GM20431 (cell line): ENCODE measurements around the gene CTNNA3.
"Not testable (repeated sequence)": the region's sequence is repeated elsewhere in the genome, so short reads cannot be mapped to it uniquely, and the experiment has no call there.

Source experiments
- in situ Hi-C: fragments of 300-500 bp; cut with MseI, MboI; formaldehyde crosslinking; loops from one replicate; pipeline ENCODE4 v1.15.0; 2020; ENCODE audit warnings: low sequenced_read_pairs; ENCODE audit not compliant: unreplicated experiment

CTNNA3 gene

DNA sequence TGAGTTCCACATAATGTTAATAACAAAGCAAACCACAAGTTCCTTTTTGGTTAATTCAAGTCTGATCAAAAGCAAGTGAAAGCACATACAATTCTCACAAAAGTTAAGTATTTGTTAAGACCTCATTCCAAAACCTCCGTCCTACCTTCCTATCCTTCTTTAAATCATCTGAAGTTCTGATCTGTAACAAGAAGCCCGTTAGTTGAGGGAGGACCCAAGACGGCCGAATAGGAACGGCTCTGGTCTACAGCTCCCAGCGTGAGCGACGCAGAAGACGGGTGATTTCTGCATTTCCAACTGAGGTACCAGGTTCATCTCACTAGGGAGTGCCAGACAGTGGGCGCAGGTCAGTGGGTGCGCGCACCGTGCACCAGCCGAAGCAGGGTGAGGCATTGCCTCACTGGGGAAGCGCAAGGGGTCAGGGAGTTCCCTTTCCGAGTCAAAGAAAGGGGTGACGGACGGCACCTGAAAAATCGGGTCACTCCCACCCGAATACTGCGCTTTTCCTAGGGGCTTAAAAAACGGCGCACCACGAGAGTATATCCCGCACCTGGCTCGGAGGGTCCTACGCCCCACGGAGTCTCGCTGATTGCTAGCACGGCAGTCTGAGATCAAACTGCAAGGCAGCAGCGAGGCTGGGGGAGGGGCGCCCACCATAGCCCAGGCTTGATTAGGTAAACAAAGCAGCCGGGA lies 309.0 kb downstream of the CTNNA3 start:
- in situ Hi-C loops = not testable (repeated sequence)

DNA sequence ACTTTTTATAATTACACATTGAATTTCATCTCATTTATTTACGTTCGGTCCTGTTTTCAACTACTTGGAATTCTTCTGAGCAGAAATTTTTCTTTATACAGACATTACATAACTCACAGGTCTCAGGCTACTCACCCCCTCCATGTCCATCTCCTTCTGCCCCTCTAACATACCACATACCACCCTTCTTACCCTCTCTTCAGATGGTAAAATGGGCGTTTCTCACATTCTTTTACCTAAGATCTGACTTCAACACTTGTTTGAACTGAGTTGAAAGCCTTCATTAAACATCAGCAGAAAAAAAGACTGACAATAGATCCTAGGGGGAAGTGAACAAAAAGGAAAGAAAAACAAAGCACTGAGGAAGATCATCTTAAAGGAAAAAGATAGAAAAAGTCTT lies 309.7 kb downstream of the CTNNA3 start:
- in situ Hi-C loops = no loop called here

DNA sequence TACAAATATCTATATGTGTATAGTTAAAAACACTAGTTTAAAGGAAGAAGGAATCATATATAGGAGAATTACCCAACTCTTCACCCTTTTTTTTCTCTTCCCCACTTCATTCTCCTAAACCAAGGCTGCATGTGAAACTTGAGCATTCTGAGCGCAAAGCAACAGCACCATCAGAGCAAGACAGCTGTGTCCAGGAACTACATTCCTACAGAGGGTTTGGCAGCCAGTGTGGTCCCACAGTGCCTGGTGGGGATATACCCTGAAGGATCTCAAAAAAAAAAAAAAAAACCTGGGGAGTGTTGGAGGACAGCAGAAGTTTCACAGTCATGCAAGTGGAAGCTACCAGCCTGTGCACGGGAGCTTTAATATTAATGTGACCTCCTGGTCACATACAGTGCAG lies 310.4 kb downstream of the CTNNA3 start:
- in situ Hi-C loops = no loop called here

DNA sequence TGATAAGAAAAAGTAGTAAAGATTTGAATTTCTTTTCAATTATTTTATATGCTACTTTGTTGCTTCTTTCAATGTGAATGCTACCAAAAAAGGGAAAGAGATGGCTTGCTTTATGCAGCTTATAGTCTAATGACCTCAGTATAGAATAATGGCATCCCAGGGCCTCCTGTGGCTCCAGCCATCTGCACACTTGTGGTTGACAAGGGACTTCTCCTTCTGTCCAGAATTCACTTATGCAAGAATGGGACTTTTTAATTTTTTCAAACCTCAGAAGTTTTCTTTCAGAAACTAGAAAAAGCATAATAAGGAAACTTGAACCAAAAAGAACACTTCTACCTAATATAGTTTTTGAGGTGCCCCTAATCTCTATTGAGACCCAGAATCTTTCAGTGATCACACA lies 310.9 kb downstream of the CTNNA3 start:
- in situ Hi-C loops = no loop called here

DNA sequence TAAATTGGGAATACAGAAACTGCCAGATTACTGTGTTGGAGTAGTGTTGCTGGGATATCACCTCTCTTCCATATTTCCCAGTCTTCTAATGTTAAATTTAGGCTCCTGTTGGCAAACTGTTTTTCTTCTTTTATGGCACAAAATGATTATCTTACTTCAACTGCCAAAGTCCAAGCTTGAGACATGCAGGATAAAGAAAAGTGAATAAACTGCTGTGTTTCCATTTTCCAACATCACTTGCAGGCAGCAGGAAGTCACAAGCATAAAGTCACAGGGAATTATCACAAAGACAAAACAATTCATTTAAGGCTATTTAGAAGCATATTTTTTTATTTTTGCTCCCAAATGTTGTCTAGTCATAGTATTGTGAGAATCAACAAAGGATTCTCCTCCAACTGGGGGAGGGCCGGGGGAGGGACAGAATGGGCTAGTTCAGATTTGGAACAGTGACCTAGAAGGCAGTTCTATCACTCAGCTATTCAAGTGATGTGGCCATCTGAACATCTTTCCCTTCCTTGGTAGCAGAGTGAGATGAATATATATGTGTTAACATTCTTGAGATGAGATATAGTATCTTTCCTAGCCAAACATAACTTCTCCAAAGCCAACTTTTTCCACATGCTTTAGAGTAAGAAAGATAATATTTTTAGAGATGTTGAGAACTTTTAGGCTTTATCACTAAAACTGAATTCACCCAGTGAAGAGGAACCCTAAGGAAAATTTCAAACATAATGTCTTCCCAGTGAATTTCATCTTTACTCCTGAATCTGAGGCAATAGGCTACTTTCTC lies 364.7 kb downstream of the CTNNA3 start:
- in situ Hi-C loops = no loop called here

DNA sequence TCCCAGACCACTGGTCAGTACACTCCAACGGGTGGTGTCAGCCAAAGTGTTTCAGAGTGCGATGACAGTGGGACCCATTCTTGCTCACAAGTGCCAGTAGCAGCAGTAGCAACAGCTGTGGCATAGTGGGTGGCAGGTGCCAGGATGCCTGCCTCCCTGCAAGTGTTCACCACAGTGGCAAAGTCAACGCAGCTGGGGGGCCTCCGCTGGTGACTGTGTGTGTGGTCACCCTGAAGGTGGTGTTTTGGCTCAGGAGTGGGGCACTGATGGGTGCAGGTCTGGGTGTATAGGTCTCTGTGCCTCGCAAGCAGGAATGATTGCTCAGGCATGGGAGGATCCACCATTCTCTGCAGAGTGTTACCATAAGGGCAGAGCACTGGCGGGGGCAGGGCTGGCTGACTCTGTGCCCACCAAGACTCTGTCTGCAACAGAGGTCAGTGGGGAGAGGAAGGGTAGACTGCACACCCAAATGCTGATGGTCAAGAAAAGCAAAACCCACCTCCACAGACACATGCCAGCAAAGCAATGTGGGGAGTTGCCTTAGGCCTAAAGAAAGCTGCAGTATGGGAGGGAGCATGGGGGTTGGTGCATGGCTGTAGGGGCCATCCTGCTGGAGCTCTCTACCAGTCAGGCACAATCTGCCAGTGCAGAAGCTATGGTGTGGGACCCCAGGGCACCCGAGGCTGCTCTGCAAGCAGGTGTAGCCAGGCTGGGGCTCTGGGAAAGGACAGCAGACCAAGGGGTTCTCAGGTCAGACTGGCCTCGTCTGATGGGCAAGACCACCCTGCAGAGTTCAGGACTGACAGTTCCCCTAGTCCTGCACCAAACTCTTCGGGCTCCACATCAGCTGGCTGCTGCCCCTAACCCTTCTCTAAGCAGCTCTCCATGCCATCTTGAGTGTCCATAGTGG lies 368.1 kb downstream of the CTNNA3 start:
- in situ Hi-C loops = no loop called here

DNA sequence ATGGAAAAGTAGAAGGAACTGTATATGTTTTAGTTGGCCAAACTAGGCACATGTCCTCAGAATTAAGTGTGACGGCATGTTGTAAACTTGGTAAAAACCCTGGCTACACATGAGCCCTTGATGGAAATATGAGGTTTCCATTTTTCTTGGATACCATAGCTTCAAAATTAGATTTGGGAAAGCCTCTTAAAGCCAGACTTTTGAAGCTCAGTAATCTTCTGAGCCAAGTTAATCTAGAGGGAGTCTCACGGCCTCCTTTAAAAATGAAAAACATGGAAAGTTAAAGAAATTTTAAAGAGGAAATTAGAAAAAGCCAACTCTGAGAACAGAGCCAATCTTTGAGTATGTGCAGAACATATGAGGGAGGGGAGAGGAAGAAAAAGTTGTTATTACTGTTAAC lies 376.0 kb downstream of the CTNNA3 start:
- in situ Hi-C loops = no loop called here

DNA sequence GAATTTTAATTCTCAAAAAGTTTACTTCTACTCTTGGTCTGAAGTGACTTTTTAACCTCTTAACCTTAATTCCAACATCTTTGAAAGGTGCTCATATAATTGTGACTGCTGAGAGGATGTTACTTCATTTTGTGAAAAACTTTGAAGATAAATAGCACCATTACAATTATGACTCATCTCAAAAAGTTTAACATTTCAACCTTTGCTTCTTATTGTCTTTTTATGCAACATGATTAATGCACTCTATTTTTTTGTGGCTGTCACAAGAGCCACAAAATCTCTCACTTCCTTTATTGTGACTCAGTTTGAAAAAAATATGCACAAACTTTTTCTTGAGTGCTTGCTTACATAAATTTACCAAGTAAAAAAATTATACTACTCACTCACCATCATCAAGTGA lies 387.1 kb downstream of the CTNNA3 start:
- in situ Hi-C loops = no loop called here

DNA sequence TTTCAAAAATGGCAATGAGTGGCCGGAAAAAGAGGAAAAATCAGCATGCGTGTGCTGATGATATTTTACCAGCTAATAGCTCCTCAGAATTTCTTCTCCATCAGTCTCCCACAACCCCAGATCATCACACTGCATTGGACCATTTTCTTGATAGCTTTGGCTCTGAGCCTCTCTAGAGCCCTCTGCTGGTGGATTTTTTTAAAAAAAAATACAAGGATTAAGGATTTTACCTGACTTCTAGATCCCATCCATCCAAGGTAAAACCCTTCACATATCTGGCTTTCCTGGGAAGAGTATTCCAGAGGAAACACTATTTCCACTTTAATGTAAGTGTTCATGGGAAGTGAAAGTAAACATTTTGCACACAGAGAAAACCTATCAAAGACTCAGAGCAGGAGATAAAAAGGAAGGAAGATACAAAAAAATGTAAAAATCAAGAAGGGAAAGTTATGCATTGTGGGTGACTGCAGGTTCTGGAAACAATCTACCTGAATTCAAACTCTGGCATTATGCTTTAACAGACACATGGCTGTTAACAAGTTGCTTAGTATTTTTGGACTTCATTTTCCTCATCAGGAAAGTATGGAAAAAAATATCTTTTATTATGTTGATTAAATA lies 389.3 kb downstream of the CTNNA3 start:
- in situ Hi-C loops = no loop called here

DNA sequence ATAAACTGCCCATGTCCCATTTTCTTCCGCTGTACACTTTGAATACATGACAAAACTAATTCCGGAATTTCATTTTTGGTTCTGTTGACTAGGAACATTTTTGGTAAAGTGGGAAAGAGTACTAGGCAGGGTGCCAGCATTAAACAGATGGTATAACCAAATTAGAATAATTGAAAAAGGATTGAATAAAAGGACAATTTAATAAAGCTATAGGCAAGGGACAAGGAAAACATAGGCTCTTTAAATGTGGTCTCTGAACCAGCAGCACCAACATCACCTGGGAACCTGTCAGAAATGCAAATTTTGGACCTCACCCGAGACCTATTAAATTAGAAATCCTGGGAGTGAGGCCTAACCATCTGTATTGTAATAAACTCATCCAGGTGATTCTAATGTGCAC lies 393.3 kb downstream of the CTNNA3 start:
- in situ Hi-C loops = no loop called here

DNA sequence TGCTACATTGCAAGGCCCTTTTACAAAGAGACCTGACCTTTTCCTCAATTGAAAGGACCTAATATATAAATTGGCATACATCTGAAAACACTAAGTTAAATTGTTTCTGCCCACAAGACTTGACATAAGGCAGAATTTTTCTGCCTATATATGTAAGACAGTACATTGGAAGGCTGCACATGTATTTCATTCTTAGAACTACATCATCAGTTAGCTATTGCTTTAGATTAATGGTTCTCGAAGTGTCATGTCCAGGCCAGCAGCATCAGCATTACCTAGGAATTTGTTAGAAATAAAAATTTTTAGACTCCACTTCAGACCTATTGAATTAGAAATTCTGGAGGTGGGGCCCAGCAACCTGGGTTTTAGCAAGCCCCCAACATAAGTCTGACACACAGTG lies 396.2 kb downstream of the CTNNA3 start:
- in situ Hi-C loops = no loop called here

DNA sequence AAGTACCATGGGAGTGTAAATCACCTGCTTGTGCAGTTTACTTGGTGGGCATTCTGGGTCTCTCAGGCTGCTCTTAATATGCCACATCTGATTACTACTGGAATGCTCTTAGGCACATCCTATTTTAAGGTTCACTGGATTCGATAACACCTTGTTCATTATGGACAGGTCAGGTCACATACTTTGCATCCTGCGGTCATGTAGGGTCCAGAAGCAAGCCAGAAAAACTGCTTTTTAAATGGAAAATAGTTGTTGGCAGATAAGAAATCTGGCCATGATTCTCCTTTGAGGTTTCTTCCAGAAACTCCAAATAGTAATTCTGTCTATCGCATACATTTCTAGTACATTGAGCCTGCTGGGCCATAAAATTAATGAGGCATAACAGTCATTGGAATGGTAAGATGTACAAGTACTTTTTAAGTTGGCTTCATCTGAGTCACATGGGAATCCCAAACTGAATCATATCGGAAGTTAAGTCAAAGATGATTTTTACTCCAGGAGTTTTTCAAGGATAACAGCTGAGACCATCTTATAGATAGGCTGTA lies 398.3 kb downstream of the CTNNA3 start:
- in situ Hi-C loops = no loop called here

DNA sequence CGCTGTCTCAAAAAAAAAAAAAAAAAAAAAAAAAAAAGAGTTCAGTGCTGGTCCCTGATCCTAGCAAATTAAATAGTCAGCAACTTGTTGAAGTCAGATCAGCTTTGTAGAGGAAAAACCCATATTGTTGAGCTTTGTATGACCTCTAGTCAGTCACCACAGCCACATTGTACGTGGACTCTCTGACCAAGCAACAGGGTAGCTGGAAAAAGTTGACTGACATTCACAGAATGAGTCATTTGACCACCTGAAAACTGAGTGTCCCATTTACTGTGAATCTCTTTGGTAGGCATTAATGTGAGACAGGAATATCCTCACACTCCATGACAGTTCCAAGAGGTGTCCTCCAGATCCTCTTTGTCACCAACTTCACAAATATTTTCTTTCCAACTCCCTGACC lies 399.1 kb downstream of the CTNNA3 start:
- in situ Hi-C loops = no loop called here

DNA sequence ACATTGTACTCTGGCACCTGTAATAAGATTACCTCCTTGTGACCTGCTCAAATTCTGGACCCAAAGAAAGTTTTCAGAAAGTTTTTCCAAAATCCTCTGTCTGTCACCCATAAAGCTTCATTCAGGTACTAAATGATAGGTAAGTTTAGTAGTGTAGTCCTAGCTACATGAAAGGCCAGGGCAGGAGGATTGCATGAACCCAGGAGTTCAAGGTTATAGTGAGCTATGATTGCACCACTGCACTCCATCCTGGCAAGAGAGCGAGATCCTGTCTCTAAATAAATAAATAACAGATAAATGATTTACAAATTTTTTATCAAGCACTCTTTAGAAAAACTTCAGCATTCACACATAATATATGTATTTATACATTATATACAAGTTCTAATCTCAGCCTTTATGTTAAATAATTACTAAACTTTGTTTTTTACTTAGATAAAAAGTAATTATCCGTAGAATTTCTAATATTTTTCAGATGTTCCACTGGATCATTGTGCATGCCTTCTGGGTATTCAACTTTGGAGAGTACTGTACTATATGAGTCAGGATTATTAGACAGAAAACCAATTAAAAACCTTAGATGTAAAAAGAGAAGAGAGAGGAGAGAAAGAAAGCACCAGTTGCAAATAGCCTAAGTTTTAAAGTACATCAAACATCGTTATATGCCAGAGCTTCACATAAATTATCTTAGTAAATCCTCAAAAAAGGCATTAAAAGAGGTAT lies 407.1 kb downstream of the CTNNA3 start:
- in situ Hi-C loops = no loop called here

DNA sequence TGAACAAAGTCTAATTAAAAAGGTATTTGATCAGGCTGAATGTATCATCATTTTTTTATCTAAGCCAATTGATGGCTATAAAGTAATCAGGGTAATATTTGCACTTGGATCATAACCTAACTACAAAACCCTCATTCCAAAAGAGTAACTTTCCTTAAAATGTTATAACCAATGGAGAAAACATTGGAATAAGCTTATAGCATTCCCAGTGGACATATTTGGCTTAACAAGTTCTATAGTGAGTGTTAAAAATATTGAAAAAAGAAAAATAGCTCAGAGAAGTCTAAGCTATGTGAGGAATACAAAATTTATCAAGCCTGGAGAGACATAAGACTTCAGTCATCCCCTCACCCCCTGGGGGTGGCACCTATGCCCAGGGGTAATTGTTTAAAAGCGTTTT lies 411.4 kb downstream of the CTNNA3 start:
- in situ Hi-C loops = no loop called here

DNA sequence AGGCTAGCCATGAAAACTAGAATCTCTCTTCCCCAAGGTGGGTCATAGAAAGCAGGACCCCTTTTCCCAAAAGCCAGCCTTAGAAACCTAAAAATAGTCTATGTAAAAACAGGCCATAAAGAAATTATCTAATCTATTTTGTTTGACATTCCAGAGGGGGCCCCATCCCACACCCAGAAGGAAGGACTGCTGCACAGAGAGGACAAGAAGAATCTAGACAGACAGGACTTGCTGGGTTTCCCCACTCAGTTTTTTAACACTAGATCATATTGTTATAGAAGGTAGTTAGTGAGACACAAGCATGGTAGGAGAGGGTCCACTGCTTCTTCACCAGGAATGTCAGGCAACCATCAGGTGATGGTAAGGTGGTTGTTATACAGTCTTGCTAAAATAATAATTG lies 413.1 kb downstream of the CTNNA3 start:
- in situ Hi-C loops = no loop called here

DNA sequence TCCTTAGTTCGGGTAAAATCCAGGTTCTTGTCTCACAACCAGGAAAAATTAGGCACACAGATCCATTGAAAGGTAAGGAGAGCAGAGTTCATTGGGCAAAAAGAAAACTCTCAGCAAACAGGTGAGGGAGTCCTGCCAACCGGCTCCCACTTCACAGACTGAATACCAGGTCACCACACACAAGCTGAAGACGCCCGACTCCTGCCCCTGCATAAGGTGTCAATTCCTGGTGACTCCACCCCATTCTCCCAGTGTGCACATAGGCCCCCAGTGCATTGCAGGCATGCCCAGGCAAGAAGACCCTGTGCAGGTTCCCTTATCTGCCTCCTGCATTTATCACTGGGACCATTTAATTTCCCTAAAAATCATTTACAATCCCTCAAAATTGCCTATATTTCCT lies 415.6 kb downstream of the CTNNA3 start:
- in situ Hi-C loops = no loop called here

DNA sequence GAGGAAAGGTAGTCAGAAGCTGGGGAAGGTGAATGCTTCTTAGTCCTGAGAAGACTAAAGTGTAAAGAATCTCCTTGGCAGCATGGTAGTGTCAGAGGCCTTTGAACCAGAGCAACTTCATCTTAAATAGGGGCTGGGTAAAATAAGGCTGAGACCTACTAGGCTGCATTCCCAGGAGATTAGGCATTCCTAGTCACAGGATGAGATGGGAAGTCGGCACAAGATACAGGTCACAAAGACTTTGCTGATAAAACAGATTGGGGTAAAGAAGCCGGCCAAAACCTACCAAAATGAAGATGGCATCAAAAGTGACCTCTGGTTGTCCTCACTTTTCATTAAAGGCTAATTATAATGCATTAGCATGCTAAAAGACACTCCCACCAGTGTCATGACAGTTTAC lies 418.6 kb downstream of the CTNNA3 start:
- in situ Hi-C loops = no loop called here

DNA sequence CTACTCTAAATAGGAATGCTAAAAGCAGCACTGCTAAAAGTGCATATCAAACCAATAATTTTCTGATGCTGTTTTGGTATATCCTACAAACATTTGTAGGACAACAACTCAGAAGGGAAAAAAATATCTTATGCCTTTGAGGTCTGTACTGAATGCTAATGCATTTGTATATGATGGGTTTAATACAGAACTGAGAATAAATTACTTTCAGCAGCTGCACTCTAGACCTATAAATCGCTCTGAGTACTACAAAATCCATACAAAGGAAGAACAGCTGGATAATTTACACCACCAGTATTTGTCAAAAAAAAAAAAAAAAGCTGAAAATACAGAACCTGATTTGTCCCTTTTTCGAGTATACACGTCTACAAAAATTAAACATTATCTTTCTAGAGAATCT lies 426.2 kb downstream of the CTNNA3 start:
- in situ Hi-C loops = no loop called here

DNA sequence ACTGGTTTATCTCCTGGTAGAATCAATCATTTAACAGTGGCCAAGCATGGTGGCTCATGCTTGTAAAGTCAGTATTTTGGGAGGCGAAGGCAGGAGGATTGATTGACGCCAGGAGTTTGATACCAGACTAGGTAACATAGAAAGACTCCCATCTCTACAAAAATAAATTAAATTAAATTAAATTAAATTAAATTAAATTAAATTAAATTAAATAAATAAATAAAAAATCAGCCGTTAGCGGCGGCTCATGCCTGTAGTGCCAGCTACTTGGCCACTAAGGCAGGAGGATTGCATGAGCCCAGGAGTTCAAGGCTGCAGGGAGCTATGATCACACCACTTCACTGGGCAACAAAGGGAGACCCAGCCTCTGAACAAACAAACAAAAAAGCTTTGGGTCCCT lies 427.8 kb downstream of the CTNNA3 start:
- in situ Hi-C loops = no loop called here
